GM18907 (cell line): ENCODE results near the gene CEP350.

Experiments used
- ATAC-seq: cut with Tn5 transposase; IDR thresholded peaks from one replicate; pipeline ENCODE4 v1.9.1; 2021; ENCODE audit warnings: mild to moderate bottlenecking, moderate library complexity; ENCODE audit not compliant: unreplicated experiment

Gene CEP350

GRCh38 chr1:180046674-180047073, 92.1 kb downstream of the CEP350 start:
- ATAC-seq: no peak

GRCh38 chr1:180053594-180054567, 99.3 kb downstream of the CEP350 start:
- ATAC-seq: no peak

GRCh38 chr1:180057883-180058396, 103.3 kb downstream of the CEP350 start:
- no peak for ATAC-seq

GRCh38 chr1:180061019-180061418, 106.4 kb downstream of the CEP350 start:
- ATAC-seq: no peak

- ATAC-seq: no peak
Observed at GRCh38 chr1:180062452-180062971, 107.9 kb downstream of the CEP350 start.

GRCh38 chr1:180065408-180065807, 110.8 kb downstream of the CEP350 start:
- ATAC-seq: no peak

- no peak for ATAC-seq
Observed at GRCh38 chr1:180066150-180066549, 111.5 kb downstream of the CEP350 start.

- ATAC-seq: no peak
Observed at GRCh38 chr1:180070286-180070685, 115.7 kb downstream of the CEP350 start.

- ATAC-seq: no peak
Observed at GRCh38 chr1:180071759-180072158, 117.1 kb downstream of the CEP350 start.

GRCh38 chr1:180080439-180080838, 125.8 kb downstream of the CEP350 start:
- no peak for ATAC-seq

- ATAC-seq: no peak
Observed at GRCh38 chr1:180081474-180081873, 126.9 kb downstream of the CEP350 start.

GRCh38 chr1:180083164-180083563, 128.6 kb downstream of the CEP350 start:
- no peak for ATAC-seq

GRCh38 chr1:180084867-180085266, 130.3 kb downstream of the CEP350 start:
- ATAC-seq: no peak

- no peak for ATAC-seq
Observed at GRCh38 chr1:180085331-180085730, 130.7 kb downstream of the CEP350 start.

GRCh38 chr1:180092931-180093650, 138.5 kb downstream of the CEP350 start:
- no peak for ATAC-seq

GRCh38 chr1:180094705-180095295, 140.2 kb downstream of the CEP350 start:
- no peak for ATAC-seq

GRCh38 chr1:180096584-180097325, 142.1 kb downstream of the CEP350 start:
- ATAC-seq: no peak

- ATAC-seq: no peak
Observed at GRCh38 chr1:180097326-180097605, 142.7 kb downstream of the CEP350 start.

- no peak for ATAC-seq
Observed at GRCh38 chr1:180101411-180101810, 146.8 kb downstream of the CEP350 start.

GRCh38 chr1:180103819-180104218, 149.2 kb downstream of the CEP350 start:
- ATAC-seq: no peak

GRCh38 chr1:180112091-180112490, 157.5 kb downstream of the CEP350 start:
- ATAC-seq: no peak
